T-helper 17 cell (primary cell): ENCODE measurements around the gene EML2. TPM values are rescaled to one million over a fixed set of nuclear protein-coding genes. Genes with fewer than 3 reads are reported as not detected.
"Not testable (repeated sequence)": the region's sequence is repeated elsewhere in the genome, so short reads cannot be mapped to it uniquely, and the experiment has no call there.

Source experiments
- ATAC-seq: fragments of 150-1000 bp; cut with Tn5 transposase; 2 replicates; pipeline ENCODE4 v1.10.0; 2021; ENCODE audit warnings: mild to moderate bottlenecking, moderate library complexity
- DNase-seq, 3 donors: peaks; one replicate each; pipeline versions ENCODE4 v3.0.0 to v3.0.0-alpha.2; 2020 to 2021
- H3K9me3 ChIP-seq: one replicate; pipeline ENCODE4 v1.7.0; 2013; ENCODE audit warnings: low read length, mild to moderate bottlenecking; ENCODE audit not compliant: control insufficient read depth, poor library complexity, severe bottlenecking
- H3K27ac Mint-ChIP-seq: one replicate; pipeline ENCODE4 v1.8.0; 2022; ENCODE audit warnings: mild to moderate bottlenecking, moderate library complexity, mixed read lengths
- H3K27me3 Mint-ChIP-seq: one replicate; pipeline ENCODE4 v1.8.0; 2022; ENCODE audit warnings: mixed read lengths
- H3K36me3 Mint-ChIP-seq: one replicate; pipeline ENCODE4 v1.8.0; 2022; ENCODE audit warnings: low read depth, mixed read lengths
- H3K4me1 Mint-ChIP-seq: one replicate; pipeline ENCODE4 v1.8.0; 2022; ENCODE audit warnings: mild to moderate bottlenecking, mixed read lengths
- H3K4me3 Mint-ChIP-seq: one replicate; pipeline ENCODE4 v1.8.0; 2022; ENCODE audit warnings: mild to moderate bottlenecking, moderate library complexity, mixed read lengths
- total RNA-seq, 4 donors: library from RNA in 2 of 4; stranded (reverse) in 2 of 4; gene quantifications; one replicate each; pipeline ENCODE4 v1.2.3 and lab custom pipeline; 2022 to 2026

The EML2 gene
- total RNA-seq, 2 donors from 2014 or later: 58.1 to 61.2 TPM

DNA sequence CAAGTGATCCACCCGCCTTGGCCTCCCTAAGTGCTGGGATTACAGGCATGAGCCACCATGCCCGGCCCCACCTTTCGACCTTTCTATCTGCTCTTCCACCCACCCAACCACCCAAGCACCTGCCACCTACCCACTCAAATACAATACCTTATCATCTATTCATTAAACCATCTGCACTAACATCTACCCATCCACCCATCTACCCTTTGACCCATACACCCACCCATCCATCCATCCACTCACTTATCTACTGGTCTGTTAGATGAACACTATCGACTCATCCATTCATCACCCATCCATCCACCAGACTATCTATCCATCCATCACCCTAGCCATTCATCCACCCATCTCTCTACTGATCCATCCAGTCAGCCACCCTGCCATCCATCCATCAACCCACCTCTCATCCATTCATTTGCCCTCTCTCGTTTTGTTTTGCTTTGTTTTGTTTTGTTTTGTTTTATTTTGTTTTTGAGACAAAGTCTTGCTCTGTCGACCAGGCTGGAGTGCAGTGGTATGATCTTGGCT is 17.2 kb downstream of the EML2 start:
- Mint-ChIP-seq H3K27ac (peak overlapping the region; percentile 51), H3K27me3 (no peaks in the 10 kb centered on the region), H3K4me1 (peaks cover 13% of the 10 kb centered on the region), H3K36me3 (peaks cover 13% of the 10 kb centered on the region), H3K4me3 (no peak overlapping the region)
- no peaks in the 10 kb centered on the region for H3K9me3 ChIP-seq
- no peak for DNase-seq
- no peak for ATAC-seq

DNA sequence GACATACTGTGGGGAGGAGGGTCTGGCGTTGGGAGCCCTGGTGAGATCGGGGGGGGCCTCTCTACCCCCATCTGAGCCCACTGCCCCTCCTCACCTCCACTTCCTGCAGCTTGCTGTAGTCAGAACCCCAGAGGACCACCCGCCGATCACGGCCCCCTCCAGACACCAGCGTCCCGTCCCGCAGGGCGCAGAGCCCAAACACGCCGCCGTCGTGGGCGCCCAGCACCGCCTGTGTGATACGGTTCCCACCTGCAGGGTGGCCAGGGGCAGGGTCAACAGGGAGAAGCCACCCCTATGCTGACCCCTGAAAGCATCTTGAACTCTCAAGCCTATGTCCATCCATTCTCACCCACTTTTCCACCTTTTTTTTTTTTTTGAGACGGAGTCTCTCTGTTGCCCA is 17.8 kb downstream of the EML2 start:
- ATAC-seq (no peak), DNase-seq (no peak)
- H3K4me3 Mint-ChIP-seq: no peak overlapping the region
- H3K27ac Mint-ChIP-seq: peak overlapping the region; percentile 51
- H3K36me3 Mint-ChIP-seq: peaks cover 13% of the 10 kb centered on the region
- H3K9me3 ChIP-seq: no peaks in the 10 kb centered on the region
- no peaks in the 10 kb centered on the region for H3K27me3 Mint-ChIP-seq
- H3K4me1 Mint-ChIP-seq: peaks cover 13% of the 10 kb centered on the region

DNA sequence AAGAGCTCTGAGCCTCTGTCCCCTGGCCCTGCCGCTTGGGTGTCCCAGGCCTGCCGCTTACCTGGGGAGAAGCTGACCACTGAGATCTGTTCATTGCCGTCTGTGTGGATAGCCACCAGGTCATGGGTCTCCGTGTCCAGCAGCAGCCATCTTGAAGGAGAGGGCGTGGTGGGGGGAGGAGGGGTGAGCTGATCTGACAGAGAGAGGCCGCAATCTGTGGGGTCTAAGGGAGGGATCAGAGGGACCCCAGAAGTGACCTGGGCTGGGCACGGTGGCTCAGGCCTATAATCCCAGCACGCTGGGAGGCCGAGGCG is 22.5 kb downstream of the EML2 start:
- no peaks in the 10 kb centered on the region for H3K27me3 Mint-ChIP-seq
- no peak overlapping the region for H3K27ac Mint-ChIP-seq
- H3K4me1 Mint-ChIP-seq: peaks cover 10% of the 10 kb centered on the region
- ATAC-seq (no peak), DNase-seq (no peak)
- no peak overlapping the region for H3K4me3 Mint-ChIP-seq
- no peaks in the 10 kb centered on the region for H3K9me3 ChIP-seq
- peaks cover 4% of the 10 kb centered on the region for H3K36me3 Mint-ChIP-seq

GRCh38 chr19:45615795-45616703 is 23.1 kb downstream of the EML2 start:
- Mint-ChIP-seq H3K27ac (peak overlapping the region; percentile 37), H3K36me3 (peaks cover 4% of the 10 kb centered on the region), H3K4me3 (no peak overlapping the region), H3K27me3 (no peaks in the 10 kb centered on the region), H3K4me1 (peaks cover 10% of the 10 kb centered on the region)
- no peaks in the 10 kb centered on the region for H3K9me3 ChIP-seq
- peak; percentile 98 for ATAC-seq
- DNase-seq: peak; percentile 62 to 77 (median 75)

- ATAC-seq, H3K27me3 Mint-ChIP-seq, DNase-seq, H3K4me1 Mint-ChIP-seq, H3K9me3 ChIP-seq, H3K4me3 Mint-ChIP-seq, H3K27ac Mint-ChIP-seq, H3K36me3 Mint-ChIP-seq: not testable (repeated sequence)
Measured at GRCh38 chr19:45615056-45615455, 24.1 kb downstream of the EML2 start.

- Mint-ChIP-seq H3K4me1 (peaks cover 10% of the 10 kb centered on the region), H3K36me3 (peaks cover 8% of the 10 kb centered on the region), H3K27me3 (no peaks in the 10 kb centered on the region), H3K4me3 (no peak overlapping the region), H3K27ac (peak overlapping the region; percentile 89)
- DNase-seq (no peak), ATAC-seq (peak; percentile 51)
- no peaks in the 10 kb centered on the region for H3K9me3 ChIP-seq
Measured at GRCh38 chr19:45613926-45614725, 25.1 kb downstream of the EML2 start.

DNA sequence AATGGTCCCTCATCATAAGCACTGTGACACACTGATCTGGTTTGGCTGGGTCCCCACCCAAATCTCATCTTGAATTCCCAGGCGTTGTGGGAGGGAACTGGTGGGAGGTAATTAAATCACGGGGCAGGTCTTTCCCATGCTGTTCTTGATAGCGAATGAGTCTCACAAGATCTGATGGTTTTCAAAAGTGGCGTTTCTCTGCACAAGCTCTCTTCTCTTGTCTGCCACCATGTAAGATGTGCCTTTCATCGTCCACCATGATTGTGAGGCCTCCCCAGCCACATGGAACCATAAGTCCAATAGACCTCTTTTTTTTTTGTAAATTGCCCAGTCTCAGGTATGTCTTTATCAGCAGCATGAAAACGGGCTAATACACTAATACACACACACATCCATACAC is 30.2 kb downstream of the EML2 start:
- Mint-ChIP-seq H3K27me3 (no peaks in the 10 kb centered on the region), H3K4me3 (no peak overlapping the region), H3K27ac (no peak overlapping the region)

DNA sequence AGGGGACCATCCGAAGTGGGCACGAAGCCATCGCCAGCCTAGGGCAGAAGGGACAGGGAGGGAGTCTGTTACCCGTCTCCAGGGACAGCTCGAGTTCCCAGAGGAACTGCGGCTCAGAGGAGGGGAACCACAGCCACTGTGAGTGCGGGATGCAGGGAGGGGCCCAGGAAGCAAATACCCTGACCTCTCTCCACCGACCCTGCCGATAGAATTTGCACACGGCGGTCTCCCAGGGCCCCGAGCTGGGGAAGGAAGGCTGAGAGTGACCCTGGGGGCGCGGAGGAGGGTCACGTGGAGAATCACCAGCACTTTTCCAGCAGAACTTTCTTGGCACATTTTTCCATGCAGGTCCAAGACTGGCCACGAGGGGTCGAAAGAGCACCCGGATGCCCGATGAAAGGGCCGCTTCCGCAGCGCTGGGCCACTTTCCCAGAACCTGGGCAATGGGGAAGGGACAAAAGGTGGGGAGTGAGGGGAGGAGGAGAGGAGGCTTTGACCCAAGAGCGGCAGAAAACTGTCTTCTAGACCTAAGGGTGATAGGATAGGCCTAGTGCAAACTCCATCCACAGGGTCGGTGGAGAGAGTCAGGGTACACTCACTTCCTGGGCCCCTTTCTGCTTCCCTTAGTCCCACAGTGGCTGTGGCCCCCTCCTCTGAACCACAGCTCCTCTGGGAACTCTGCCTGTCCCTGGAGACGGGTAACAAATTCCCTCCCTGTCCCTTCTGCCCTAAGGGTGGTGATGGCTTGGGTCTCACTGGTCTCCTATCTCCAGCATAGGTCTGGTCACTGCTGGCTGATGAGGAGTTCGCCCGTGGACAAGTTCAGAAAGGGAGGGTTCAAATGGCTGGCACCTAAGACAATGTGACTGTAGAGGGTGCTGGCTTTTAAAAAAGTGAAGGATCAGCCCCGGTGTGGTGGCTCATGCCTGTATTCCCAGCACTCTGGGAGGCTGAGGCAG is 31.8 kb downstream of the EML2 start:
- Mint-ChIP-seq H3K27me3 (peaks cover 13% of the 10 kb centered on the region), H3K27ac (peak overlapping the region; percentile 21), H3K36me3 (peaks cover 9% of the 10 kb centered on the region), H3K4me1 (peaks cover 11% of the 10 kb centered on the region), H3K4me3 (peak overlapping the region; percentile 67)
- peak; percentile 37 for ATAC-seq
- H3K9me3 ChIP-seq: no peaks in the 10 kb centered on the region
- DNase-seq: peak; percentile 17 to 34 (median 22)

More for the DNA sequence above, 30.2 kb downstream of the EML2 start:
- DNase-seq (no peak), ATAC-seq (no peak)
- peaks cover 9% of the 10 kb centered on the region for H3K4me1 Mint-ChIP-seq
- H3K9me3 ChIP-seq: no peaks in the 10 kb centered on the region
- H3K36me3 Mint-ChIP-seq: peaks cover 10% of the 10 kb centered on the region

- H3K27ac Mint-ChIP-seq: no peak within 1 kb of the TSS
- H3K4me1 Mint-ChIP-seq: peaks cover 36% of the 10 kb centered on the region
- H3K36me3 Mint-ChIP-seq: peaks cover 17% of the 10 kb centered on the region
- no peak for ATAC-seq
- DNase-seq: no peak
- peaks cover 69% of the 10 kb centered on the region for H3K27me3 Mint-ChIP-seq
- no peaks in the 10 kb centered on the region for H3K9me3 ChIP-seq
- H3K4me3 Mint-ChIP-seq: peak within 1 kb of the TSS; percentile 73
Measured at GRCh38 chr19:45601524-45602374, 37.4 kb downstream of the EML2 start, which contains the start of gene GPR4. TSS of gene GPR4 (minus strand) at chr19:45602212. CDS start at chr19:45591866, 10,346 bp downstream.

GRCh38 chr19:45601115-45601514 is 38.1 kb downstream of the EML2 start:
- no peak for ATAC-seq
- peaks cover 76% of the 10 kb centered on the region for H3K27me3 Mint-ChIP-seq
- no peak overlapping the region for H3K27ac Mint-ChIP-seq
- no peak for DNase-seq
- peaks cover 17% of the 10 kb centered on the region for H3K36me3 Mint-ChIP-seq
- no peaks in the 10 kb centered on the region for H3K9me3 ChIP-seq
- H3K4me3 Mint-ChIP-seq: peak overlapping the region; percentile 58
- peaks cover 36% of the 10 kb centered on the region for H3K4me1 Mint-ChIP-seq

- Mint-ChIP-seq H3K36me3 (peaks cover 17% of the 10 kb centered on the region), H3K27ac (no peak overlapping the region), H3K27me3 (peaks cover 82% of the 10 kb centered on the region), H3K4me3 (no peak overlapping the region), H3K4me1 (peaks cover 36% of the 10 kb centered on the region)
- no peaks in the 10 kb centered on the region for H3K9me3 ChIP-seq
- ATAC-seq: no peak
- DNase-seq: no peak
Measured at GRCh38 chr19:45600340-45600885, 38.8 kb downstream of the EML2 start.
